Calu3 (cell line): ENCODE results near the gene INTS3. TPM values are rescaled to one million over a fixed set of nuclear protein-coding genes. Genes with fewer than 3 reads are reported as not detected.
"Not testable (repeated sequence)": the region's sequence is repeated elsewhere in the genome, so short reads cannot be mapped to it uniquely, and the experiment has no call there.

Experiments
- BruUV-seq: library from RNA; stranded (reverse); fragments of 400-500 nt; replicated peaks from 2 replicates; lab custom pipeline; 2021; lab: Mats Ljungman, UMichigan
- CTCF ChIA-PET: fragments of 300-600 bp; sonication (Branson Sonifier 250); formaldehyde crosslinking; loops from one replicate; lab custom pipeline; 2022; ENCODE audit warnings: antibody characterized with exemption; lab: Charles Lee
- DNase-seq: peaks from one replicate; pipeline ENCODE4 v3.0.0; 2022
- H3K27ac Mint-ChIP-seq: one replicate; pipeline ENCODE4 v1.8.0; 2022; ENCODE audit warnings: mixed read lengths; ENCODE audit not compliant: unreplicated experiment
- H3K27me3 Mint-ChIP-seq: one replicate; pipeline ENCODE4 v1.8.0; 2022; ENCODE audit warnings: mixed read lengths; ENCODE audit not compliant: unreplicated experiment
- H3K36me3 Mint-ChIP-seq: one replicate; pipeline ENCODE4 v1.8.0; 2022; ENCODE audit warnings: mild to moderate bottlenecking, moderate library complexity, mixed read lengths; ENCODE audit not compliant: insufficient read depth, unreplicated experiment
- H3K4me1 Mint-ChIP-seq: one replicate; pipeline ENCODE4 v1.8.0; 2022; ENCODE audit warnings: mild to moderate bottlenecking, low read depth, mixed read lengths; ENCODE audit not compliant: unreplicated experiment
- H3K4me3 Mint-ChIP-seq: one replicate; pipeline ENCODE4 v1.8.0; 2022; ENCODE audit warnings: mild to moderate bottlenecking, low read depth, moderate library complexity, mixed read lengths; ENCODE audit not compliant: unreplicated experiment
- H3K9me3 Mint-ChIP-seq: one replicate; pipeline ENCODE4 v1.8.0; 2022; ENCODE audit warnings: low read depth, mixed read lengths; ENCODE audit not compliant: unreplicated experiment
- CTCF ChIP-seq: fragments of 200-600 bp; IDR thresholded peaks from one replicate; pipeline ENCODE4 v1.8.0; 2022; ENCODE audit warnings: antibody characterized with exemption; ENCODE audit not compliant: unreplicated experiment
- intact Hi-C: fragments of 100-400 bp; cut with micrococcal nuclease; formaldehyde crosslinking; loops from one replicate; pipeline ENCODE4 v1.10.0; 2022; ENCODE audit not compliant: unreplicated experiment
- total RNA-seq: library from RNA; stranded (reverse); gene quantifications from 2 replicates; pipeline ENCODE4 v1.2.3, GENCODE V29; 2022

INTS3 gene
- total RNA-seq, 1 experiment from 2014 or later: 55.9 TPM

- Mint-ChIP-seq H3K36me3 (peaks cover 33% of the 10 kb centered on the region), H3K4me1 (peaks cover 6% of the 10 kb centered on the region), H3K9me3 (no peaks in the 10 kb centered on the region), H3K27me3 (peaks cover 14% of the 10 kb centered on the region), H3K27ac (no peak overlapping the region), H3K4me3 (no peak overlapping the region)
- DNase-seq: no peak
- CTCF ChIA-PET: no interaction called here
- BruUV-seq: no TSS peak
- no peak for TF ChIP-seq CTCF
- intact Hi-C loops: no loop called here
These were observed 50.4 kb downstream of the INTS3 start for GRCh38 chr1:153778051-153778823.

GRCh38 chr1:153778824-153779519 is 51.1 kb downstream of the INTS3 start:
- no peak overlapping the region for H3K27ac Mint-ChIP-seq
- TF ChIP-seq CTCF: no peak
- CTCF ChIA-PET: no interaction called here
- H3K4me3 Mint-ChIP-seq: no peak overlapping the region
- BruUV-seq: no TSS peak
- no peak for DNase-seq
- peaks cover 14% of the 10 kb centered on the region for H3K27me3 Mint-ChIP-seq
- no peaks in the 10 kb centered on the region for H3K9me3 Mint-ChIP-seq
- intact Hi-C loops: no loop called here
- H3K36me3 Mint-ChIP-seq: peaks cover 31% of the 10 kb centered on the region
- H3K4me1 Mint-ChIP-seq: peaks cover 6% of the 10 kb centered on the region

- Mint-ChIP-seq H3K9me3 (no peaks in the 10 kb centered on the region), H3K4me3 (no peak overlapping the region), H3K36me3 (peaks cover 23% of the 10 kb centered on the region), H3K27me3 (peaks cover 14% of the 10 kb centered on the region), H3K4me1 (peaks cover 1% of the 10 kb centered on the region), H3K27ac (no peak overlapping the region)
- no peak for DNase-seq
- no TSS peak for BruUV-seq
- intact Hi-C loops: no loop called here
- no peak for TF ChIP-seq CTCF
- CTCF ChIA-PET: no interaction called here
These were observed 52.1 kb downstream of the INTS3 start for GRCh38 chr1:153779781-153780541.

DNA sequence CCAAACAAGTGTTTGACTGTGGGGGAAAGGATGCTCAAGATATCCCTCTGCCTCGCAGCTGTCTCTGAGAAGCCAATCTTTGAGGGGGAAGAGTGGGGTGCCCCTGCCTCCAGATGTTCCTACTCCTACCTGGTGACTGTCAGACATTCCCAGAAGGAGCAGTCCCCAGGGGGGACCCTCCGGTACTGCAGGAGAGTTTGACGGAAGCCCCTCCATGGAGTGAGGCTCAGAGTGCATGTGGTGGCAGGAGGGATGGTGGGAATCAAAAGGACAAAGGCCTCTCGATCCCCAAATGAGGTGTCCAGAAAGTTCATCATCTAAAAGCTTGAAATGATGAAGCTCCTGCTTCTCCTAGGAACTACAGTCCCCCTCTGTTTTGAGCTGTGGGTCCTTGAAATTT is 52.7 kb downstream of the INTS3 start:
- peaks cover 14% of the 10 kb centered on the region for H3K27me3 Mint-ChIP-seq
- no peak for DNase-seq
- H3K4me3 Mint-ChIP-seq: no peak overlapping the region
- no peak for TF ChIP-seq CTCF
- intact Hi-C loops: no loop called here
- peaks cover 17% of the 10 kb centered on the region for H3K36me3 Mint-ChIP-seq
- H3K27ac Mint-ChIP-seq: no peak overlapping the region
- CTCF ChIA-PET: interaction anchor here (0.7 kb wide), 2 partner anchors 9 to 185 kb away, joined by 3 read pairs; no protein-coding TSS in a partner anchor
- no peaks in the 10 kb centered on the region for H3K4me1 Mint-ChIP-seq
- BruUV-seq: no TSS peak
- H3K9me3 Mint-ChIP-seq: no peaks in the 10 kb centered on the region

DNA sequence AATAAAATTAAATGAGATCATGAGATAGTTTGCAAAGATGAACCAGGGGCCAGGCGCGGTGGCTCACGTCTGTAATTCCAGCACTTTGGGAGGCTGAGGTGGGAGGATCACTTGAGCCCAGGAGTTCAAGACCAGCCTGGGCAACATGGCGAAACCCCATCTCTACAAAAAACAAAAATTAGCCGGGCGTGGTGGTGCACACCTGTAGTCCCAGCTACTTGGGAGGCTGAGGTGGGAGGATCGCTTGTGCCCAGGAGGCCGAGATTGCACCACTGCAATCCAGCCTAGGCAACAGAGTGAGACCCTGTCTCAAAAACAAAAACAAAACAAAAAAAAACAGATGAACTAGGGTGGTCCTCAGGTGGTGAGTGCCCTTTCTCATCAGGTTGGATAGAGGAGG is 54.8 kb downstream of the INTS3 start:
- DNase-seq, intact Hi-C loops, H3K4me1 Mint-ChIP-seq, H3K36me3 Mint-ChIP-seq, H3K27ac Mint-ChIP-seq, H3K9me3 Mint-ChIP-seq, H3K4me3 Mint-ChIP-seq, BruUV-seq: not testable (repeated sequence)
- peaks cover 22% of the 10 kb centered on the region for H3K27me3 Mint-ChIP-seq
- CTCF ChIA-PET: interaction anchor here (0.6 to 0.7 kb wide), 2 partner anchors 50 to 234 kb away, joined by 3 to 5 read pairs; no protein-coding TSS in a partner anchor
